GM13976 (cell line): ENCODE data around the gene PELI2.

ENCODE experiments used
- DNase-seq: peaks from one replicate; pipeline ENCODE4 v3.0.0; 2012; ENCODE audit warnings: low spot score
- in situ Hi-C: fragments of 300-500 bp; cut with MboI; formaldehyde crosslinking; loops from one replicate; pipeline ENCODE4 v1.12.0; 2022; ENCODE audit warnings: low sequenced_read_pairs, mixed read lengths, inconsistent platforms; ENCODE audit not compliant: unreplicated experiment
- TF ChIP-seq, protein P1 (sequence below): IDR thresholded peaks from 2 replicates; pipeline ENCODE4 v1.5.1; 2012; ENCODE audit warnings: borderline replicate concordance, mild to moderate bottlenecking; ENCODE audit not compliant: insufficient read depth; ENCODE audit errors: extremely low read depth, missing control alignments, control extremely low read depth

The PELI2 gene

DNA sequence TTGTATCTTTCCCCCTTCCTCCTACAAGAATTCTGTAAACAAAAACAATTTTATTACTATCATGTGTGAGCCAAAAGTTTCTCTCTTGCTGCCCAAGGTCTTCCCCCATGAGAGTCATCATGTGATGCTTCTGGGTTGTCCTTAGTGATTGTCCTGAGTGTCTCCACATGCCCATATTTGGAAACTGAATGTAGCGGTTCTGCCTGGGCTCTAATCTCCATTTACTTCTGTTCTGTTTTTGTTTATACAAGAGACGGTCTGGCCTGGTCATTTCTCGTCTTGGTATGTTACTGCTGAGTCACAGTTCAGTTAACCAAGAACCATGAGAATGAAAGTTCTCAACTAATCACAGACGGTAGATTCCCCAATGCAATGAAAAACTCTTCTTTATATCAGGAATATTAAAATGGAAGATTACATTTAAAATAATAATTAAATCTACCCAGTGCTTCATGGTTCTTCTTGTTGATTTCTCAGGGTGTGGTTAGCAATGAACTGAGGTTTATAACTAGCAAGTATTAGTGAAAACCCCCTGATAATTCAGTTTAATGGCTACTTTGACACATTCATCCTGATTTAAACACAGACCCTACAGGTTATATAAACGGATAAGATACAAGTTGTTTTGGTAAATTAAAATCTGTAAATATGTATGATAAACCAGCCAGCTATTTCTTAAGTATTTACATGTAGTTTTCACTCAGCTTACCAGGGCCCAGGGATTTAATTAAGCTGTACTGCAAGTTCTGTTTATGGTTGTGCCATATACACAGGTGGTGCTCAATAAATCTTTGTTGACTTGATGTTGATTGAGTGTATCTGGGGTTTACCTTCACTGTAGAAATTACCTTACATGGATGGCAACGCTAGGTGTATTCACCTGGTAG is 81.1 kb downstream of the PELI2 start:
- TF ChIP-seq, protein P1, sequence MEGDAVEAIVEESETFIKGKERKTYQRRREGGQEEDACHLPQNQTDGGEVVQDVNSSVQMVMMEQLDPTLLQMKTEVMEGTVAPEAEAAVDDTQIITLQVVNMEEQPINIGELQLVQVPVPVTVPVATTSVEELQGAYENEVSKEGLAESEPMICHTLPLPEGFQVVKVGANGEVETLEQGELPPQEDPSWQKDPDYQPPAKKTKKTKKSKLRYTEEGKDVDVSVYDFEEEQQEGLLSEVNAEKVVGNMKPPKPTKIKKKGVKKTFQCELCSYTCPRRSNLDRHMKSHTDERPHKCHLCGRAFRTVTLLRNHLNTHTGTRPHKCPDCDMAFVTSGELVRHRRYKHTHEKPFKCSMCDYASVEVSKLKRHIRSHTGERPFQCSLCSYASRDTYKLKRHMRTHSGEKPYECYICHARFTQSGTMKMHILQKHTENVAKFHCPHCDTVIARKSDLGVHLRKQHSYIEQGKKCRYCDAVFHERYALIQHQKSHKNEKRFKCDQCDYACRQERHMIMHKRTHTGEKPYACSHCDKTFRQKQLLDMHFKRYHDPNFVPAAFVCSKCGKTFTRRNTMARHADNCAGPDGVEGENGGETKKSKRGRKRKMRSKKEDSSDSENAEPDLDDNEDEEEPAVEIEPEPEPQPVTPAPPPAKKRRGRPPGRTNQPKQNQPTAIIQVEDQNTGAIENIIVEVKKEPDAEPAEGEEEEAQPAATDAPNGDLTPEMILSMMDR: no peak
- peak; percentile 30 for DNase-seq
- in situ Hi-C loops: no loop called here

DNA sequence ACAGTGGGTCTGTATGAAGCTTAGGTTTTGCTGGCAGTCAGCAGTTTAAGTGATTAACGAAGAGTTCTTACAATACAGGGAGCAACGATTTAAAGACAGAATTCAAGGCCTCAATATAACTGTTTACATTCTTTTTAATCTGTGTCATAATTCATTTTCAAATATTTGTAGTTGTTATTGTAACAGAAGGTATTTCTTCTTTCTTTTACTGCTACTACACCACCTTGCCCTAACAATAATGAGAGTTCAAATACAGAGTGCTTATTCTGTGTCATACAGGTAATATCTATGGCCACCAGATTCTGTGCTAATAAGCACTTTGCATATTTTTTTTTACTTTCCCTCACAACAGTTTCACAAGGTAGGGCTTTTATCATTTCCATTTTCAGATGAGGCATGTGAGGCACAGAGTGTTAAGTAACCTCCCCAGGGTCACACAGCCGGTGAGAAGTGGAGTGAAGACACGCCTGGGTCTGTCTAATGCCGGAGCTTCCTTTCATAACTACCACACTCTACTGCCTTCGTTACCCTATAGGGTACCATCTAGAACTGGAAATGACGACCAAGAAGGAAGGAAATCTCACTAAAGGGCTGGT is 81.9 kb downstream of the PELI2 start:
- TF ChIP-seq, protein P1: no peak
- no peak for DNase-seq
- in situ Hi-C loops: no loop called here

DNA sequence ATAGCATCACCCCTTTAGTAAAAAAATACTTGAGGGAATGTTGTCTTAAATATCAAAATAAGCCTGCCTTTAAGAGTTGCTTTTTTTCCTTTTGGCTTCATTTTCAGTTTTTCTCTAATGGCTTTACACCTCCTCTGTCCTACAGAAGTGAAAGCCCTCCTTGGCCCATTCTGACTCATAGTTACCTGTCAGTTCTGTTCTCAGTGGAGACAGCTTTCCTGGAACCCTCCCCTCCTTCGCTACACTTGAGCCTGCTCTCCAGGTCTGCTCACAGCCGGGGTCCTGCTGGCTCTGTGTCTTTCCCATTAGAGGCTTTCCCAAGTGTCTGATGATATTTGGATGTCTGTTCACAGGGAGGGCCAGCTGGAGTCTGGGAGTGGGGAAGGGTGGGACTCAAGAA is 84.0 kb downstream of the PELI2 start:
- TF ChIP-seq, protein P1: no peak
- DNase-seq: peak; percentile 26
- in situ Hi-C loops: no loop called here

DNA sequence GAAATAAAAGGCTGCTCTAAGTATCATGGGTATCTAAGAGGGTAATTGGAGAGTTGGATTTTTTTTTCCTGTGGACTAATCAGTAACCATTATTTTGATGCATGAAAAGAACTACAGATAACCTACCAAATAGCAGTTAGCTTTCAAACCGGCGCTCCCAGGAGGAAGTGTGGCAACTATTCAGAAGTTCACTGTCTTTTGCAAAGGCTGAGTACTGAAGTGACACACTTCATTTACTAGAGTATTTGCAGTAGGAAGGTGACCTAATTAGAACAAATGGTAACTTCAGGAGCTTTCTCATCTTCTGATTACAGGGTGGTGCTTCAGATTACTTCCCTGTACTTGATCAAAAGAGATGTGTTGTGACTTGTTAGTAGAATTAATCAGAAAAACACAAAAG is 87.7 kb downstream of the PELI2 start:
- no peak for DNase-seq
- TF ChIP-seq, protein P1: no peak
- in situ Hi-C loops: no loop called here

DNA sequence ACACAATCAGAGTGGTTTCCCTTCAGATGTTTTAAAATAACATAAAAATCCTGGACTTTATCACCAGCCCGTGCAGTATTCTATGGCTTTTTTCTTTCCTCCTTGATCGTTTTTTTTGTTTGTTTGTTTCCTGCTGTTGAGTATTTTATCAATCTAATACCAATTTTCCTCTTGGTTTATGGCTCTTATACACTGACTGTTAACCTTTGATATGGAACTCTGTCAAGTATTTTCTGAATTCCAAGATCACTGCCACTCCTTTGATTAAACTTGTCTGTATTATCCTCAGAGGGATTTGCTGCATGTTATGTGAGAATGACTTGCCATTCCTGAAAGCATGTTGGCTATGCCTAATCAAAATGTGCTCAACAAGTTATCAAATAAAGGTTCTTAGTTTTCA is 88.4 kb downstream of the PELI2 start:
- TF ChIP-seq, protein P1: no peak
- DNase-seq: no peak
- in situ Hi-C loops: no loop called here

DNA sequence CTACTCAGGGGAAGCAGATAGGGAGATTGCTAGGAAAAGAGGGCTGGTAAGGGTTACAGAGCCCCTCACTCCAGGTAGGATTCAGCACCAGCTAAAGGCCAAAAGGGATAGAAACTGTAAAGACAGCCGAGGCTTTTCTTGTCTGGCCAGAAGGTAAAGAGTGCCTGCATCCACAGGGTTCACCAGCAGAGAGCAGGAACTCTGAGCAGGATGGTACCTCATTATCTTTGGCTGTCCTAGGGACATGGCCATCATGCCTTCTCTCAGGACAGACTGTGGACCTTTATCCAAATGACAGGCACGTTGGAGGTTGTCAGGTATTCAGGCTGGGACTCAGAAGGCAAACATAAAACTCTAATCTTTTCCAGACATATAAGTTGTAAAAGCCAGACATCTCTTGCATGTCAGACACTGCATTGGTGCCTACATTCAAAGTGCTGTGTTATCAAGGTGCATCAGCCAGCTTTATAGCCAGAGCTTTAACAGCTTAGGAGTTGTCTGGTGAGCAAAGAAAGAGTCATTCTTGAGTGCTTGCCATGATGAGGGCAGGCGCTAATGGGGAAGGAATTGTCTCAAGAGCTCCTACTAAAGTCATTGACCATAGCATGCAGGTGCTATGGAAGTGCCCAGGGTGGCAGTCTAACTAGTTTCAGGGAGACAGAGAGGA is 89.5 kb downstream of the PELI2 start:
- in situ Hi-C loops: no loop called here
- TF ChIP-seq, protein P1: no peak
- DNase-seq: no peak
